HTR-8/SVneo (cell line): ENCODE data around the gene DNTT.
A peak's percentile ranks its signal among the peaks of the same experiment; 100 is the strongest.

Source experiments
- DNase-seq: peaks from one replicate; pipeline ENCODE4 v3.0.0; 2011; ENCODE audit warnings: low spot score, mixed read lengths; ENCODE audit not compliant: insufficient read length
- FAIRE-seq: peaks from 2 replicates; lab custom pipeline; 2011; peaks lifted over from hg19 to GRCh38; lab: Jason Lieb, UNC

Gene DNTT

GRCh38 chr10:96275685-96276418 is 28.4 kb upstream of the DNTT start:
- DNase-seq (no peak), FAIRE-seq (no peak)

DNA sequence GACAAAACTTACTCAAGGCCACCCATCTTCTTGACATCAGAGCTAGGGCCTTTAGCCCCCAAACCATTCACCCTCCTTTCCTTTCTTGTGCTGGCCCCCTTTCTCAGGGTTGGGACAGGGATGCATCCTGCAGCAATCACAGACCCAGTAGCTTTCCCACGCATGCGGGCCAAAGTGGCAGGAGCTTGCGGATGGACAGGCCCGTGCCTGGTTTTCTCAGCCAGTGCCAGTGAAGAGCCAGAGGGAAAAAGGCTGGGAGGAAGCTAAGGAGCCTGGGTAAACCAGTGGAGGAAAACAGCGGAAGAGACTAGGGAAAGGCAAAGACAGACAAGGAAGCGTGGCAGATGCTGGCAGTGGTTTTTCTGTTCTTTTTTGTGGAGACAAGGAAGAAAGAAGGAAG is 27.8 kb upstream of the DNTT start:
- FAIRE-seq: no peak
- no peak for DNase-seq

DNA sequence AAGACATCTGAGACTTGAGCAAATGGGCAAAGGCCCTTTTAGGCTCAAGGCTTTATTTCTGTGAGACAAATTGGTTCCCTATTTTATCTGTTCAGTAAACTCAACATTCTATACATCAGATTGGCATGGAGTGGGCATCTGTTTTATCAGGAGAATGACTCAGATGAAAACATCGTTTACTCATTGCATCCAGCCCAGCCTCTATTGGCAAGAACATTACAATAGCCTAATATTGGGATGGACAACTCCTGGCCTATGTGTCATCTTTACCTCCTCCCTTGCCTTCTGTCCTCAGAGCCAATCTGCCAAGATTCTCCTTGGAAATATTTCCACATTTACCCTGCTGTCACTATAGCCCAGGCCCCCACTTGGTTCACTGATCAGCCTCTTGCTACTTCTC is 27.4 kb upstream of the DNTT start:
- DNase-seq: no peak
- no peak for FAIRE-seq

DNA sequence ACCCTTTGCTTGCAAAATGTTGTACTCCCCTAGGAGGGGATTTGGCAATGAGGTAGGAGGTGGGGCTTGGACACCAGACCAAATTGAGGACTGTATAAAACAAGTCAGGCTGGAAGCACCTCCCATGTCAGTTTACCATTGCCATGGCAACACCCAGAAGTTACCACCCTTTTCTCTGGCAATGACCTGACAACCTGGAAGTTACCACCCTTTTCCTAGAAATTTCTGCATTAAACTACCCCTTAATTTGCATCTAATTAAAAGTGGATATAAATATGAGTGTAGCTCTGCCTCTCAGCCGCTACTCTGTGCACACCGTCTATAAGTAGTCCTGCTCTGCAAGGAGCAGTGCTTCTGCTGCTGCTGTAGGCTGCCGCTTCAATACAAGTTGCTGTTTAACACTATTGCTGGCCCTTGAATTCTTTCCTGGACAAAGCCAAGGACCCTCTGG is 25.0 kb upstream of the DNTT start:
- no peak for FAIRE-seq

GRCh38 chr10:96280859-96281258 is 23.4 kb upstream of the DNTT start:
- no peak for FAIRE-seq

More for the DNA sequence above, 25.0 kb upstream of the DNTT start:
- DNase-seq: no peak

GRCh38 chr10:96281444-96282029 is 22.7 kb upstream of the DNTT start:
- DNase-seq (no peak), FAIRE-seq (no peak)

More at GRCh38 chr10:96280859-96281258, 23.4 kb upstream of the DNTT start:
- DNase-seq: no peak

DNA sequence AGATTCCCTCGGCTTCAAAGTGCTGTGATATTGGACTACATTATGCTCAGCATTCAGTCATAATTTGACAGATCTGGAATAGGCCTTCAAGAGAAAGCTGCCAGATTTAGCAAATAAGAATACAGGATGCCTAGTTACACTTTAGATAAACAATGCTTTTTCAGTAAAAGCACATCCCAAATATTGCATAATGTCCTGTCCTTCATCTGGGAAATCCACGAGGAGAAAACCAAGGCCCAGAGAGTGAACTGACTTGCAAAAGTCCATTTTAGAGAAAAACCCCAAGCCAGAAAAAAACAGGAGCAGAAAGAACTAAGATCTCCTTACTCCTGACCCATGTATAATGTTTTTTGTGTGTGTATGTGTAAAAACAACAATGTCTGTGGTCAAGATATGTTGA is 20.9 kb upstream of the DNTT start:
- DNase-seq (no peak), FAIRE-seq (no peak)

DNA sequence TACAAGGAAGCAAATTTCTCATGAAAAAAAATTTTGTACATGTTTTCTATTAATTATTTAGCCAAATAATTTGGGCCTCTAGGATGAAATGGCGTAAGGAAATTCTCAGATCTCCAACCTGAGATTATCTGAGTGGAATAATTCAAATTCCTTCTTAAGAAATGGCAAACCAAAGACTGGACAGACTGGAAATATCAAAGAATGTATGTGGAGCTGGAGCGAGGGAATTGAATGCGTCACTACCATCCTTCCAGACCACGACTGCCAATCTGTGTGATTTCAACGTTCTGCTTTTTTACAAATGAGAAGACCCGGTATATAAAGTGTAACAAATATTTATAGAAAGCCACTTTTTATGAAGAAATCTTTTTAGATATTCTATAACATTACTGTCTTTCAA is 20.5 kb upstream of the DNTT start:
- no peak for FAIRE-seq
- no peak for DNase-seq

DNA sequence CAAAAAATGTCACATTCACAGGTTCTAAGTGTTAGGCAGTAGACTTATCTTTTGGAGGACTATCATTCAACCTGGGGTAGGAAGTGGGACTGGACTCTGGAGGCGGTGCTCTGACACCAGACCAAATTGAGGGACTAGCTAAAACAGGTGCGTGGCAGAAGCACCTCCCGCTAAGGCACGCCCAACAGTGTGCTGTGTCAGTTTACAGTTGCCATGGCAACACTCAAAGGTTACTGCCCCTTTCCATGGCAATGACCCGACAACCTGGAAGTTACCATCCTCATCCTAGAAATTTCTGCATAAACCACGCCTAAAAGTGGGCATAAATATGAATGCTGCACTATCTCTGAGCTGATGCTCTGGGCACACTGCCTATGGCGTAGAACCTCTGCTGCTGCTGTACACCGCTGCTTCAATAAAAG is 18.9 kb upstream of the DNTT start:
- FAIRE-seq: no peak
- no peak for DNase-seq

DNA sequence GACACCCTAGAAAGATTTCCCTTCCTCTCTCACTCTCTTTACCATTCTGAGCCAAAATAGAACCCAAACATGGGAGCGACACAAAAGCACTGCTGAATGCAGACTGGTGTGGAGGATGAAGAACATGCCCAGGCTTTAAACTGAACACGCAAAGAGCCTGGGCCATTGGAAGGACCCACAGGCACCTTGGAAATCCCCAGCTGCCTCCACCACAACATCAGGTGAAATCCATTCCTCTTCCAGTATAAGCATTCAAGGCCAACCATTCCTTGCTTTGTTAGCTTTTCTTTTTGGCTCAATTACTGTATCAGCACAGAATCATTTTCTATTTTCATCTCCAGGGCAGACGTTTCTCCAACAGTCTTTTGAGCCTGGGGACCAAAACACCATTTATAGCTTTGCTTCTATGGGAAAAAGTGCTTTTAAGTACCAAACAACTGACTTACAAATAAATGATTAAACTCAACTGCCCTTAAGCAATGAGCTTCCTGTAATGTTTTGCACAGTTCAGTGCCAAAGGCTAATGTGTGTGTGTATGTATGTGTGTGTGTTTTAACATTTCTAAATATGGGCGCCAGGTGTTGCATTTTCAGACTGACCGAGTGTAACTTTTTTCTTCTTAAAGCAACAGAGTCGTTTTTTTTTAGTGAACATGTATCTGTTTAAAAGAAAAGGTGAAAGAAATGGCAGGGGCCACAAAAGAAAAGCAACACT is 16.7 kb upstream of the DNTT start:
- no peak for FAIRE-seq
- DNase-seq: no peak

GRCh38 chr10:96288151-96288621 is 16.0 kb upstream of the DNTT start:
- DNase-seq: no peak
- FAIRE-seq: no peak

- no peak for FAIRE-seq
- DNase-seq: no peak
Observed at GRCh38 chr10:96289218-96289910, 14.9 kb upstream of the DNTT start.

DNA sequence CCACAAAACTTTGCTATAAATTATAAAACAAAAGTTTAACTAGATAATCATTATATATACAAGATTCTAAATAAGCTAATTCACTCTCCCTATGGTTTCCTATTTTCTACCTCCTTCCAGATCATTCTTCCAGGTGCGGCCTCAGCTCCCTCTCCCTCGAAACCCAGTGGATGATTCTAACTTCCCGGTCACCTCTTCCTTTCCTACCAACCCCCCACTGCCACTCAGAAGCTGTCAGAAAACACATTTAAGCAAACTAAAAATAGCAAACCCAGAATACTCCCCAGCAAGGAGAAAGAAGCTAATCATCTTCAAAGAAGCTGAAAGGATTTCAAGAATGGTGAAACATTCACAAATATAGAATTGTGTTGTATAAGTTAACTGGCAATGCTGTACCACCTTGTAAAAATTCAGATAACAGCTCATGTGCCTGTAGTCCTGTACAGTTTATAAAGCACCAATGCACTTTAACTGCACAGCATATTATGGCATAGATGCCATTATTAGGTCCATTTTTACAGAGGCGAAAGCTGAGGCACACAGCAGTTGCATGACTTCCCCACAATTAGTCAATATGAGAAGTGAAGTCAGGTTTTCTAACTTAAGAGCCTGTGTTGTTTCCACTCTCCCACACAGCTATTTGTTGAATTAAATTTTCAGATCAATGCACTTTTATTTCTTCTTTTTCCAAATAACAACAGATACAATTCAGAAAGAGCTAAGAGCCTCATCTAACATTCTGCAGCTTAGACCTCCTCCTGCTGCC is 13.7 kb upstream of the DNTT start:
- no peak for FAIRE-seq
- no peak for DNase-seq

DNA sequence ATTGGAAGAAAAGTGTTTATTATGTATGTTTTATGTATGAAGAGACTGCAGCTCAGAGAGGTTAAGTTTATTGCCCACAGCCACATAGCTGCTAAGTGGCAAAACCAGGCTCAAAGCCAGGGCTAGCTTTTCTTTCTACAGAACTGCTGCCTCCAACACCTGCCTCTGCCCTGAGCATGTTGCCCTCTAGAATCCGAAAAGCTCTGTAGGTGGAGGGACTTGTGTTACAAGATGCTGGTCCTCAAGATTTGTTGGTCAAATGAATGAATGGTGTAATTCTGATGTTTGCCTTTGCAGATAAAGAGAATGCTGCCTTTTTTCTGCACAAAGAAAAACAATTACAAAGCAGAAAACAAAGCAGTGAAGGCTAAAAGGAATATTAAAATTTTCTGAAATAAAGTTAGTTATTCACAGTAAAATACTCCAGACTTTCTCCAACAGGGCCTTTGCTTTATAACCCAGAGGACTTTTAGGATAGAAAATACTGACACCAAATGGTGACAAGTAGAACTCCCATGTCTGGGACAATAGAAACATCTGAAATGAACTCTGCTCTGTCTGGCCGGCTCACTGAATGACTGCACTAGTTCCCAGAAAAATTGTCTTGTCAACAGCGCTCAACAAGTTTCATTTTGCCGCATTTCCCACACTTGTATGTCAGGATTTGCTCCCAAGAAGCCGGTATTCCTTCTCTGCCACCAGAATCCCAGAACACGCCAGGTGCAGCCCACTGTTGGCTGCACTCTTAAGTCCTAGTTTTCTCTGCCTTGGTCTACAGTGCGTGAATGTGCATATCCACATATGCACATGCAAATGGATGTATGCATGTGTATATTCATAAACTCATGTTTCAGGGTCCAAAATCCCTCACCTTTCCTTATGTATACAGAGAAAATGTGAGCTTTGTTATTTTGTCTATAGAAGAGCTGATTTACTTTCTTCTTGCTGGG is 11.0 kb upstream of the DNTT start:
- FAIRE-seq: no peak
- peak; percentile 33 for DNase-seq

DNA sequence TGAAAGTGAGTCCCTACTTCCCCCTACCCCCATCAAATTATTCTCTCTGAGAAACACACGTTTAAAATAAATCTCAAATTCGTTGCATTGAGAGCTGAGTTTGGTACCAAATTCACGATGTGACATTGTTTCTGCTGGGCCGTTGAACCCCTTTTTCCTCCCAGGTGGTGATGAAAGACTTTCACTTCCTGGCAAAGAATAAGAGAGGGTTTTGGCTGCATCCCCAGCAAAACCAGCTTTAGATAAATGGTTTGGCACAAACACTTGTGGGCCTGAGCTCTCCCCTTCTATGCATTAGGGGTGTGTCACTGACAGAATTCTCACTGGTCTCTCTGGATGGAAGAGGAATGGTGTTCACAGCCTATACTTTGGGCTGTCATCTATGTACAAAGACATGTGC is 8.8 kb upstream of the DNTT start:
- DNase-seq (no peak), FAIRE-seq (no peak)

DNA sequence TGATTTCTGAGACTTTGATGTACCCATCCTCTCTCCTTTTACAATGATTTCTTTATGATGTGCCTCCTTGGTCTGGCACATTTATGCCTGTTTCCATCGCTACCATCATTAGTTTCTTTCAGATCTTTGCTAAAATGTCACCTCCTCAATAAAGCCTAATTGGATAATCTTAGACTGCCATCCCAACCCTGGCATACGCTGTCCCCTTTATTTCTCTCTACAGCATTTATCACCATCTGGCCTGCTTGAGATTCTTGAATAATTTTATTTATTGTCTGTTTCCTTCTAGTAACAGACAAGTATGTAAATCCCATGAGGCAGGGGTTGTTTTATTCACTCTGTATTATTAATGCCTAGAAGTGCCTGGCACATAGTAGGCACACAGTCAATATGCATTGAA is 6.7 kb upstream of the DNTT start:
- no peak for FAIRE-seq

DNA sequence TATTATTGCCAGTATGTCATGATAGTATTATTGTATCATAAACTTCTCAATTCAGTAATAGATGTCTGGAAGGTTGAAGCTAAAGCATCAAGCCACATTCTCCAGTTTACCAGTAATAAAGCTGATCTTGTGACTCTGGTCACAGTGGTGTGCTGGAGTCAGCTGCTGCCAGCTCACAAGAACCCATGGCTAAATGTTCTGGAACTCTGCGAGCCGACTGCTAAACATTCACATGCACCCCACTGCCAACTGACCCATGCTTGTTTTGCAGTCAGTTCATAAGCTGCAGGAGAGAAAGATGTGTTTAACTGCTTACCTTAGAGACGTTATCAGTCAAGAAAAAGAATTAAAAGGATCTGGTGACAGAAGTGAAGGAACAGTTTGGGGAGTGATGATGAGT is 5.9 kb upstream of the DNTT start:
- FAIRE-seq: no peak

More for the DNA sequence above, 6.7 kb upstream of the DNTT start:
- no peak for DNase-seq

DNA sequence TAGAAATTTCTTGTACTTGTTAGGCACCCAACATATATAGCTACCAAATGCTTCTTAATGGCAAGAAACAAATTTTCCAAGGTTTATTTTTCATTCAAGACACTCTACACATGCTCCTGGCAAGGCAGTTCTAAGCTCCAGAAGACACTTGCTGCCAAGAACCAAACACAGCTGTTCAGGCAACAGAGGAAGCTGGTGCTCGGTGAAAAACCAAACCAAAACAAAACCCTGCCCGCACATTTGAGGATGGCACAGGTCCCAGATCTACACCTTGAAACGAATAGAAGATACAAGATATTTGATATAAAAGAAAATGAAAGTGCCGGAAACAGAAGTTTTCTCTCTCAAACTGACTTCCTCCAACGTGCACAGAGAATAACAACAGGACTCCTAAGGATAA is 4.9 kb upstream of the DNTT start:
- FAIRE-seq (no peak), DNase-seq (no peak)

More for the DNA sequence above, 5.9 kb upstream of the DNTT start:
- no peak for DNase-seq

DNA sequence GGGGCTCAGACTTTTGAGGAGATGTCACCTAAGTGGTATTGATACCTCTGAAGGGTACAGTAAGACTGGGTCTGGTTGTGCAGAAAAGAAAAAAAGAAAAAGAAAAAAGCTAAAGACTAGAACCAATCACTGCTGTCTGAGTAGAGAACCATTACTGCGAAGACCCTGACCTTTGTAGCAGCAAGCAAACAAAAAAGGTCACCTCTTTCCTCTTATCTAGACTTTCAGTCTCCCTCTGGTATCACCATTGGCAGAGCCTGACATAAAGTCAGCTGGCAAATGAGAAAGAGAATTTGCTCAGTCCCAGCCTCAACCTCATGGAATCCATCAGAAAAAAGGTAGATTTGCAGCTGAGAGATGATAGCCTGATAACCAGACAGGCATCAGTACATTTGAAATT is 2.6 kb upstream of the DNTT start:
- no peak for FAIRE-seq
- DNase-seq: no peak
